IMR-90 (cell line): ENCODE measurements around the gene KRTAP4-9. TPM values are rescaled to one million over a fixed set of nuclear protein-coding genes. Genes with fewer than 3 reads are reported as not detected.

Experiments used
- ATAC-seq: fragments of 200-7000 bp; cut with Tn5 transposase; 2 replicates; pipeline ENCODE4 v1.9.1; 2020; ENCODE audit warnings: low read depth, mild to moderate bottlenecking, moderate library complexity
- BruUV-seq: library from RNA; stranded (reverse); fragments of 400-500 nt; replicated peaks from 2 replicates; lab custom pipeline; 2021; lab: Mats Ljungman, UMichigan
- CTCF ChIA-PET: fragments of 300-600 bp; formaldehyde crosslinking; extraction: SDS; loops from one replicate; lab custom pipeline; 2021; ENCODE audit warnings: antibody characterized with exemption; lab: Yijun Ruan, JAX
- POLR2A ChIA-PET: fragments of 300-600 bp; sonication (Branson Sonifier 250); formaldehyde crosslinking; loops from one replicate; lab custom pipeline; 2022; ENCODE audit warnings: antibody characterized with exemption; ENCODE audit not compliant: unreplicated experiment; lab: Charles Lee
- DNase-seq: peaks from one replicate; pipeline ENCODE4 v3.0.0; 2013
- H2AFZ ChIP-seq: replicated peaks from 2 replicates; pipeline ENCODE3; 2013; ENCODE audit warnings: low read length, mild to moderate bottlenecking; ENCODE audit not compliant: poor library complexity
- H2AK5ac ChIP-seq: 2 replicates; pipeline ENCODE4 v1.6.1; 2013; ENCODE audit warnings: low read depth, low read length, inconsistent platforms
- H2AK9ac ChIP-seq: replicated peaks from 2 replicates; pipeline ENCODE3; 2013; ENCODE audit warnings: mild to moderate bottlenecking, low read depth, low read length, moderate library complexity; ENCODE audit not compliant: poor library complexity
- H2BK120ac ChIP-seq: 2 replicates; pipeline ENCODE4 v1.6.1; 2013; ENCODE audit warnings: low read depth, low read length, inconsistent platforms
- H2BK15ac ChIP-seq: 3 replicates; pipeline ENCODE4 v1.6.1; 2013; ENCODE audit warnings: low read depth, low read length, inconsistent platforms
- H2BK20ac ChIP-seq: 2 replicates; pipeline ENCODE4 v1.6.1; 2013; ENCODE audit warnings: low read depth, mild to moderate bottlenecking, inconsistent platforms, low read length, moderate library complexity
- H2BK5ac ChIP-seq: 2 replicates; pipeline ENCODE4 v1.6.1; 2013; ENCODE audit warnings: mild to moderate bottlenecking, low read depth, low read length, inconsistent platforms; ENCODE audit not compliant: poor library complexity, severe bottlenecking
- H3K14ac ChIP-seq: replicated peaks from 2 replicates; pipeline ENCODE4 v1.6.1; 2013; ENCODE audit warnings: low read depth, low read length, inconsistent platforms
- H3K18ac ChIP-seq: 2 replicates; pipeline ENCODE4 v1.6.1; 2013; ENCODE audit warnings: low read depth, low read length, control low read depth
- H3K23ac ChIP-seq: 2 replicates; pipeline ENCODE4 v1.6.1; 2013; ENCODE audit warnings: low read depth, low read length, inconsistent platforms
- H3K27ac ChIP-seq: 2 replicates; pipeline ENCODE4 v1.5.1; 2013; ENCODE audit warnings: mild to moderate bottlenecking, control low read depth, low read length; ENCODE audit not compliant: insufficient read depth
- H3K27me3 ChIP-seq: 2 replicates; pipeline ENCODE4 v1.6.1; 2013; ENCODE audit warnings: low read length; ENCODE audit not compliant: control insufficient read depth, insufficient read depth
- H3K36me3 ChIP-seq: 2 replicates; pipeline ENCODE4 v1.6.1; 2013; ENCODE audit warnings: low read length, mixed read lengths; ENCODE audit not compliant: control insufficient read depth, insufficient read depth
- H3K4ac ChIP-seq: 2 replicates; pipeline ENCODE4 v1.6.1; 2013; ENCODE audit warnings: low read depth, low read length, inconsistent platforms
- H3K4me1 ChIP-seq: 2 replicates; pipeline ENCODE4 v1.6.1; 2013; ENCODE audit warnings: low read length, mixed read lengths; ENCODE audit not compliant: control insufficient read depth, insufficient read depth
- H3K4me2 ChIP-seq: 2 replicates; pipeline ENCODE4 v1.6.1; 2013; ENCODE audit warnings: low read depth, mild to moderate bottlenecking, control low read depth, low read length, moderate library complexity
- H3K4me3 ChIP-seq: 2 replicates; pipeline ENCODE4 v1.5.1; 2013; ENCODE audit warnings: low read depth, mild to moderate bottlenecking, control low read depth, low read length, moderate library complexity; ENCODE audit not compliant: insufficient read depth
- H3K56ac ChIP-seq: 2 replicates; pipeline ENCODE4 v1.6.1; 2013; ENCODE audit warnings: low read length, inconsistent platforms; ENCODE audit not compliant: insufficient read depth; ENCODE audit errors: extremely low read depth
- H3K79me1 ChIP-seq, 2 experiments: 2 replicates each; pipeline ENCODE4 v1.6.1; 2013; ENCODE audit warnings: low read length in 2 of 2, inconsistent platforms in 1 of 2, low read depth in 1 of 2
- H3K9ac ChIP-seq: 2 replicates; pipeline ENCODE4 v1.6.1; 2013; ENCODE audit warnings: low read depth, low read length, control low read depth
- H3K9me1 ChIP-seq: 2 replicates; pipeline ENCODE4 v1.6.1; 2013; ENCODE audit warnings: low read length, inconsistent platforms; ENCODE audit not compliant: insufficient read depth
- H3K9me3 ChIP-seq: 2 replicates; pipeline ENCODE4 v1.6.1; 2013; ENCODE audit warnings: low read length; ENCODE audit not compliant: control insufficient read depth, insufficient read depth
- H4K20me1 ChIP-seq: 2 replicates; pipeline ENCODE4 v1.6.1; 2013; ENCODE audit warnings: low read length, inconsistent platforms; ENCODE audit not compliant: insufficient read depth
- H4K5ac ChIP-seq: 2 replicates; pipeline ENCODE4 v1.6.1; 2013; ENCODE audit warnings: mild to moderate bottlenecking, low read depth, low read length, control low read depth
- H4K8ac ChIP-seq, 2 experiments: 2 replicates each; pipeline ENCODE4 v1.6.1; 2013; ENCODE audit warnings: low read depth in 2 of 2, low read length in 2 of 2, control low read depth in 1 of 2, inconsistent platforms in 1 of 2
- H4K91ac ChIP-seq: 2 replicates; pipeline ENCODE4 v1.6.1; 2013; ENCODE audit warnings: low read depth, low read length, inconsistent platforms; ENCODE audit not compliant: insufficient read depth
- RAD21 ChIP-seq: IDR thresholded peaks from 2 replicates; pipeline ENCODE4 v1.6.1; 2012; ENCODE audit warnings: low read length, improper control_type of control experiment
- WGBS, 2 experiments: methylation state at CpG; one replicate each; pipeline versions ENCODE4 v1.1.5 to v1.1.7; 2013; ENCODE audit warnings: missing lambda C conversion rate in 2 of 2; ENCODE audit not compliant: insufficient read length in 1 of 2; ENCODE audit errors: extremely low coverage in 2 of 2; 5-methylcytosine and 5-hydroxymethylcytosine counted together
- dilution Hi-C: fragments of 300-500 bp; cut with HindIII; formaldehyde crosslinking; loops from one replicate; pipeline ENCODE4 v1.14.3; 2018; ENCODE audit warnings: low sequenced_read_pairs; ENCODE audit not compliant: unreplicated experiment
- in situ Hi-C: fragments of 300-500 bp; cut with MboI; formaldehyde crosslinking; loops from 3 replicates; pipeline ENCODE4 v1.14.3; 2019; ENCODE audit warnings: low sequenced_read_pairs, inconsistent platforms, mixed read lengths
- intact Hi-C: fragments of 100-400 bp; cut with micrococcal nuclease; formaldehyde crosslinking; loops from 2 replicates; pipeline ENCODE4 v1.10.0; 2022
- polyA plus RNA-seq, 3 experiments: library from polyadenylated mRNA; depleted of rRNA; stranded (reverse); fragments of >200 nt; gene quantifications; 2 replicates each; pipeline ENCODE4 v1.2.3, GENCODE V29; 2012; ENCODE audit warnings: low replicate concordance in 1 of 3
- total RNA-seq: library from RNA; depleted of rRNA; stranded (reverse); fragments of >200 nt; gene quantifications from 2 replicates; pipeline ENCODE4 v1.2.3, GENCODE V29; 2012

Gene KRTAP4-9
- total and polyA plus RNA-seq, 2 of the 4 experiments (the other 2 are of a cell fraction) = 0.24 TPM; not detected in 1

DNA sequence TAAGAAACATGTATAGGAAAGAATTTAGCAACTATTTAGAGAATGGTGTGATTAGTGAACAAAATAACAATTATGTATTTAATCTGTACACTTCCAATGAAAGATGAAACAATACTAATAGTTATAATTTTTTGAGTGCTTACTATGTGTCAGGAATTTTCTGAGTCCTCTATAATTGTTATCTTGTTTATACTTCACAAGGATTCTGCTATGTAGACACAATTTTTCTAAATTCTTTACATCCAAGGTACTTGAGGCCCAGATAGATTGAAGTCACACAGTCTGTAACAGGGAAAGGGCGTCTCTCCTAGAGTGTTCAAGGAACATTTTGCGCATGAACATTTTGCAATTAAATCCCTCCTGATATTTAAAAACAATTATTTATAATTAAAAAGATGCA is 19.9 kb downstream of the KRTAP4-9 start:
- no peak overlapping the region; the same call in 1 of the 2 replicates for H3K18ac ChIP-seq
- no CpG with 5 or more reads among the region's 2 CpGs for WGBS, 2 experiments
- intact Hi-C loops (no loop called here), in situ Hi-C loops (no loop called here), dilution Hi-C loops (no loop called here)
- POLR2A ChIA-PET = no interaction called here
- no peak overlapping the region for H4K91ac ChIP-seq
- H2AK9ac ChIP-seq = no peak overlapping the region
- H3K9me1 ChIP-seq = no peaks in the 10 kb centered on the region
- no peak overlapping the region for H3K4me3 ChIP-seq
- no TSS peak for BruUV-seq
- H2BK120ac ChIP-seq = 0 out of 2 replicates have a peak overlapping the region, but pooled peaks have one; percentile 28
- H3K14ac ChIP-seq = no peak overlapping the region
- H3K4me1 ChIP-seq = no peaks in the 10 kb centered on the region
- no peak for TF ChIP-seq RAD21
- no peak overlapping the region for H4K5ac ChIP-seq
- no peak overlapping the region for H3K27ac ChIP-seq
- DNase-seq (no peak), ATAC-seq (no peak)
- H2AFZ ChIP-seq = no peak overlapping the region
- H3K4ac ChIP-seq = no peak overlapping the region
- no peak overlapping the region for H3K9ac ChIP-seq
- no peaks in the 10 kb centered on the region for H3K36me3 ChIP-seq
- H4K20me1 ChIP-seq = no peaks in the 10 kb centered on the region
- H4K8ac ChIP-seq = peak overlapping the region in 1 of 2 experiments; percentile 16; a peak in 1 of 4 replicates
- no peak overlapping the region for H2BK20ac ChIP-seq
- H3K9me3 ChIP-seq = peaks cover 2% of the 10 kb centered on the region; the same call in 1 of the 2 replicates
- H3K4me2 ChIP-seq = no peak overlapping the region
- 0 out of 3 replicates have a peak overlapping the region, but pooled peaks have one; percentile 68 for H2BK15ac ChIP-seq
- H3K27me3 ChIP-seq = no peaks in the 10 kb centered on the region
- peak overlapping the region; percentile 54 for H2BK5ac ChIP-seq
- H3K56ac ChIP-seq = no peak overlapping the region
- no peak overlapping the region for H2AK5ac ChIP-seq
- CTCF ChIA-PET = no interaction called here
- H3K79me1 ChIP-seq = no peaks in the 10 kb centered on the region
- H3K23ac ChIP-seq = no peak overlapping the region
